ENCODE data around the gene LRRC38.
"Not testable (repeated sequence)": the region's sequence is repeated elsewhere in the genome, so short reads cannot be mapped to it uniquely, and the experiment has no call there.

Gene LRRC38

GRCh38 chr1:13456904-13457532, 56.8 kb downstream of the LRRC38 start:
- DNase-seq, result no peak

- DNase-seq, result no peak
These were observed 62.3 kb downstream of the LRRC38 start for GRCh38 chr1:13451399-13451965.

GRCh38 chr1:13450204-13450603, 63.6 kb downstream of the LRRC38 start:
- DNase-seq, result no peak

GRCh38 chr1:13443335-13443979, 70.3 kb downstream of the LRRC38 start:
- no peak for DNase-seq

GRCh38 chr1:13439104-13439783, 74.6 kb downstream of the LRRC38 start:
- not testable (repeated sequence) for DNase-seq

GRCh38 chr1:13435458-13435857, 78.3 kb downstream of the LRRC38 start:
- DNase-seq, result no peak

- DNase-seq, result not testable (repeated sequence)
These were observed 80.0 kb downstream of the LRRC38 start for GRCh38 chr1:13433694-13434358.

GRCh38 chr1:13432251-13432650, 81.6 kb downstream of the LRRC38 start:
- DNase-seq, result no peak

- no peak for DNase-seq
These were observed 83.3 kb downstream of the LRRC38 start for GRCh38 chr1:13430495-13430894.
